Keratinocyte (primary cell): ENCODE measurements around the gene COPG1. TPM values are rescaled to one million over a fixed set of nuclear protein-coding genes. Genes with fewer than 3 reads are reported as not detected.

Source experiments
- DNase-seq: peaks from one replicate; pipeline ENCODE4 v3.0.0-alpha.2; 2011; ENCODE audit warnings: low read depth, missing footprints, low spot score
- FAIRE-seq: peaks from 2 replicates; lab custom pipeline; 2011; peaks lifted over from hg19 to GRCh38; lab: Jason Lieb, UNC
- H2AFZ ChIP-seq: 2 replicates; pipeline ENCODE4 v1.6.0; 2012; ENCODE audit warnings: low read length, control low read depth, inconsistent platforms; ENCODE audit not compliant: control insufficient read depth
- H3K27ac ChIP-seq: 2 replicates; pipeline ENCODE4 v1.5.1; 2011; ENCODE audit warnings: low read length; ENCODE audit not compliant: control insufficient read depth, insufficient read depth
- H3K27me3 ChIP-seq: 3 replicates; pipeline ENCODE4 v1.6.0; 2011; ENCODE audit warnings: low read length; ENCODE audit not compliant: control insufficient read depth, insufficient read depth; ENCODE audit errors: extremely low read depth
- H3K36me3 ChIP-seq, 2 experiments: 2 replicates in 1 of 2; 3 replicates in 1 of 2; pipeline ENCODE4 v1.5.1; 2011; ENCODE audit warnings: low read length in 2 of 2, mild to moderate bottlenecking in 1 of 2; ENCODE audit not compliant: control insufficient read depth in 2 of 2, insufficient read depth in 2 of 2; ENCODE audit errors: extremely low read depth in 1 of 2
- H3K4me1 ChIP-seq: 3 replicates; pipeline ENCODE4 v1.5.1; 2011; ENCODE audit warnings: low read length; ENCODE audit not compliant: control insufficient read depth, insufficient read depth; ENCODE audit errors: extremely low read depth
- H3K4me2 ChIP-seq: 3 replicates; pipeline ENCODE4 v1.6.0; 2011; ENCODE audit warnings: low read depth, low read length; ENCODE audit not compliant: control insufficient read depth, insufficient read depth; ENCODE audit errors: extremely low read depth
- H3K4me3 ChIP-seq, 3 experiments: fragments of 200-600 bp in 1 of 3; sonication (generic) in 1 of 3; 2 replicates in 2 of 3; 3 replicates in 1 of 3; pipeline ENCODE4 v1.5.1; 2011 to 2016; ENCODE audit warnings: low read length in 3 of 3, mild to moderate bottlenecking in 3 of 3, control low read depth in 2 of 3, inconsistent platforms in 1 of 3, low read depth in 1 of 3, mixed read lengths in 1 of 3, mixed run types in 1 of 3, moderate library complexity in 1 of 3; ENCODE audit not compliant: control insufficient read depth in 2 of 3, insufficient read depth in 2 of 3; ENCODE audit errors: extremely low read depth in 1 of 3
- H3K79me2 ChIP-seq: 2 replicates; pipeline ENCODE4 v1.6.0; 2012; ENCODE audit warnings: low read length; ENCODE audit not compliant: control insufficient read depth, insufficient read depth
- H3K9ac ChIP-seq: 3 replicates; pipeline ENCODE4 v1.6.0; 2011; ENCODE audit warnings: low read length; ENCODE audit not compliant: control insufficient read depth, insufficient read depth; ENCODE audit errors: extremely low read depth
- H3K9me1 ChIP-seq: 3 replicates; pipeline ENCODE4 v1.6.0; 2011; ENCODE audit warnings: low read length; ENCODE audit not compliant: control insufficient read depth, insufficient read depth; ENCODE audit errors: extremely low read depth
- H3K9me3 ChIP-seq: 2 replicates; pipeline ENCODE4 v1.5.1; 2012; ENCODE audit warnings: low read depth, low read length; ENCODE audit not compliant: control insufficient read depth
- H4K20me1 ChIP-seq: 3 replicates; pipeline ENCODE4 v1.6.0; 2011; ENCODE audit warnings: low read length; ENCODE audit not compliant: control insufficient read depth, insufficient read depth; ENCODE audit errors: extremely low read depth
- CTCF ChIP-seq, 3 experiments: IDR thresholded peaks in 1 of 3; conservative IDR thresholded peaks in 1 of 3; optimal IDR thresholded peaks in 1 of 3; 2 replicates in 2 of 3; 3 replicates in 1 of 3; pipeline versions ENCODE3 to v1.5.1; 2011; ENCODE audit warnings: low read length in 3 of 3, mild to moderate bottlenecking in 3 of 3, moderate library complexity in 2 of 3, control low read depth in 1 of 3, inconsistent platforms in 1 of 3; ENCODE audit not compliant: insufficient read depth in 2 of 3; ENCODE audit errors: extremely low read depth in 1 of 3
- EZH2 ChIP-seq: IDR thresholded peaks from one replicate; pipeline ENCODE4 v1.6.1; 2012; ENCODE audit warnings: inconsistent platforms, mild to moderate bottlenecking, low read length, moderate library complexity
- dilution Hi-C: fragments of 300-500 bp; cut with MboI; formaldehyde crosslinking; loops from one replicate; pipeline ENCODE4 v1.7.0; 2020; ENCODE audit warnings: low sequenced_read_pairs; ENCODE audit not compliant: extremely low pct_ligation_motif_present
- polyA plus RNA-seq, 5 experiments: library from polyadenylated mRNA; depleted of rRNA in 3 of 5; stranded (reverse) in 3 of 5; stranded (forward) in 1 of 5; unstranded in 1 of 5; fragments of >200 nt; gene quantifications; 1 replicate in 1 of 5; 2 replicates in 3 of 5; 3 replicates in 1 of 5; pipeline versions ENCODE4 v1.2.1 to v1.2.3, GENCODE V29; 2011 to 2012; ENCODE audit warnings: missing spikeins in 2 of 5, low read depth in 1 of 5, low replicate concordance in 1 of 5

The COPG1 gene
- polyA plus RNA-seq, 1 donor (not counting 4 experiments of a cell fraction or from before 2014, with no cell fraction given): 65.5 TPM

DNA sequence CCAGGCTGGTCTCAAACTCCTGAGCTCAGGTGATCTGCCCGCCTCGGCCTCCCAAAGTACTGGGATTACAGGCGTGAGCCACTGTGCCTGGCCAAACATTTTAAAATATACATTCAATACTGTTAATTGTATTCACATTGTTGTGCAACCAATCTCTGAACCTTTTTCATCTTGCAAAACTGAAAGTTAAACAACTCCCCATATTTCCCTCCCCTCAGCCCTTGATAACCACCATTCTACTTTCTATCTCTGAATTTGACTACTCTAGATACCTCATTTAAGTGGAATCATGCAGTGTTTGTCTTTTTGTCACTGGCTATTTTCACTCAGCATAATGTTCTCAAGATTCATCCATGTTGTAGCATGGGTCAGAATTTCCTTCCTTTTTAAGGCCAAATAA is 59.2 kb downstream of the COPG1 start:
- no peak overlapping the region for H3K27ac ChIP-seq
- no peaks in the 10 kb centered on the region for H3K79me2 ChIP-seq
- no peak overlapping the region for H3K9ac ChIP-seq
- FAIRE-seq (no peak), DNase-seq (no peak)
- no peak overlapping the region for H3K4me3 ChIP-seq
- peaks cover 37% of the 10 kb centered on the region for H3K4me1 ChIP-seq
- H3K27me3 ChIP-seq: no peaks in the 10 kb centered on the region
- peaks cover 8 to 13% of the 10 kb centered on the region in 2 experiments for H3K36me3 ChIP-seq
- H2AFZ ChIP-seq: no peak overlapping the region
- H3K4me2 ChIP-seq: no peak overlapping the region
- no peaks in the 10 kb centered on the region for H3K9me1 ChIP-seq
- dilution Hi-C loops: no loop called here
- no peak for TF ChIP-seq CTCF (optimal IDR thresholded peaks at IDR 0.05 in 1 of 3, IDR thresholded peaks at IDR 0.05 in 1 of 3, conservative IDR thresholded peaks at IDR 0.05 in 1 of 3; ENCODE audit: extremely low read depth in 1 of 3, insufficient read depth in 2 of 3, low read length in 3 of 3)
- no peak for TF ChIP-seq EZH2
- no peaks in the 10 kb centered on the region for H3K9me3 ChIP-seq
- H4K20me1 ChIP-seq: no peaks in the 10 kb centered on the region

- Histone ChIP-seq H3K4me2 (peak overlapping the region; percentile 84), H2AFZ (peak overlapping the region; percentile 65), H3K27me3 (no peaks in the 10 kb centered on the region), H3K79me2 (no peaks in the 10 kb centered on the region), H4K20me1 (no peaks in the 10 kb centered on the region), H3K9me3 (no peaks in the 10 kb centered on the region), H3K9me1 (no peaks in the 10 kb centered on the region), H3K9ac (peak overlapping the region; percentile 76), H3K36me3 (peaks cover 1 to 3% of the 10 kb centered on the region in 2 experiments), H3K4me1 (peaks cover 46% of the 10 kb centered on the region), H3K27ac (peak overlapping the region; percentile 98), H3K4me3 (peak overlapping the region in 2 of 3 experiments; percentile 33 to 50)
- FAIRE-seq (peak; percentile 90), DNase-seq (peak; percentile 89)
- dilution Hi-C loops: no loop called here
- TF ChIP-seq CTCF (optimal IDR thresholded peaks at IDR 0.05 in 1 of 3, IDR thresholded peaks at IDR 0.05 in 1 of 3, conservative IDR thresholded peaks at IDR 0.05 in 1 of 3; ENCODE audit: extremely low read depth in 1 of 3, insufficient read depth in 2 of 3, low read length in 3 of 3) (no peak), EZH2 (no peak)
Measured at GRCh38 chr3:129310111-129311011, 61.0 kb downstream of the COPG1 start.
